Retinal pigment epithelial cell (primary cell): Measurements from ENCODE around the gene MTCL1.
A peak's percentile ranks its signal among the peaks of the same experiment; 100 is the strongest.

Source experiments
- DNase-seq: peaks from one replicate; pipeline ENCODE4 v3.0.0-alpha.2; 2010; ENCODE audit warnings: low read depth
- H3K4me3 ChIP-seq: 2 replicates; pipeline ENCODE4 v1.5.1; 2011; ENCODE audit warnings: mild to moderate bottlenecking, low read length, control low read depth, moderate library complexity
- CTCF ChIP-seq: conservative IDR thresholded peaks from 2 replicates; pipeline ENCODE4 v1.5.1; 2011; ENCODE audit warnings: low read depth, low read length, control low read depth, inconsistent platforms

The MTCL1 gene

GRCh38 chr18:8801263-8801901, 96.0 kb downstream of the MTCL1 start:
- DNase-seq = peak; percentile 94
- no peak for TF ChIP-seq CTCF
- no peak overlapping the region for H3K4me3 ChIP-seq

- no peak for DNase-seq
- TF ChIP-seq CTCF = peak; percentile 32
Measured at GRCh38 chr18:8802017-8802672, 96.8 kb downstream of the MTCL1 start.

GRCh38 chr18:8803063-8803795, 97.9 kb downstream of the MTCL1 start:
- no peak overlapping the region for H3K4me3 ChIP-seq
- no peak for TF ChIP-seq CTCF
- DNase-seq = no peak

More at GRCh38 chr18:8802017-8802672, 96.8 kb downstream of the MTCL1 start:
- no peak overlapping the region for H3K4me3 ChIP-seq

GRCh38 chr18:8803957-8804356, 98.6 kb downstream of the MTCL1 start:
- no peak for DNase-seq
- TF ChIP-seq CTCF = no peak
- H3K4me3 ChIP-seq = no peak overlapping the region

- no peak for TF ChIP-seq CTCF
- no peak for DNase-seq
- H3K4me3 ChIP-seq = no peak overlapping the region
Measured at GRCh38 chr18:8805552-8805951, 100.2 kb downstream of the MTCL1 start.

- TF ChIP-seq CTCF = no peak
- no peak overlapping the region for H3K4me3 ChIP-seq
- no peak for DNase-seq
Measured at GRCh38 chr18:8806100-8806797, 100.9 kb downstream of the MTCL1 start.
